KG1 (cell line): Measurements from ENCODE around the gene CCNL1.
A peak's percentile ranks its signal among the peaks of the same experiment; 100 is the strongest.
"Not testable (repeated sequence)": the region's sequence is repeated elsewhere in the genome, so short reads cannot be mapped to it uniquely, and the experiment has no call there.

Experiments
- DNase-seq: peaks from one replicate; lab custom pipeline; 2025; lab: John Stamatoyannopoulos, UW

The CCNL1 gene

GRCh38 chr3:157159762-157160657, at the start of gene CCNL1:
CCNL1 (minus strand) TSS chr3:157160147; CDS start chr3:157160094, 53 bp downstream.
- DNase-seq: peak; percentile 88

- DNase-seq: no peak
Measured at GRCh38 chr3:157204880-157205279, 44.9 kb upstream of the CCNL1 start.

GRCh38 chr3:157204431-157204830, 44.5 kb upstream of the CCNL1 start:
- DNase-seq: no peak

GRCh38 chr3:157201648-157202278, 41.8 kb upstream of the CCNL1 start:
- DNase-seq: no peak

- no peak for DNase-seq
Measured at GRCh38 chr3:157199841-157200240, 39.9 kb upstream of the CCNL1 start.

GRCh38 chr3:157195965-157196364, 36.0 kb upstream of the CCNL1 start:
- no peak for DNase-seq

- not testable (repeated sequence) for DNase-seq
Measured at GRCh38 chr3:157191149-157191548, 31.2 kb upstream of the CCNL1 start.

GRCh38 chr3:157190380-157190872, 30.5 kb upstream of the CCNL1 start:
- DNase-seq: no peak

- no peak for DNase-seq
Measured at GRCh38 chr3:157188391-157188790, 28.4 kb upstream of the CCNL1 start.

GRCh38 chr3:157182879-157183278, 22.9 kb upstream of the CCNL1 start:
- DNase-seq: no peak

GRCh38 chr3:157180262-157180661, 20.3 kb upstream of the CCNL1 start:
- DNase-seq: no peak

- no peak for DNase-seq
Measured at GRCh38 chr3:157179365-157179803, 19.4 kb upstream of the CCNL1 start.

GRCh38 chr3:157178503-157179364, 18.8 kb upstream of the CCNL1 start:
- not testable (repeated sequence) for DNase-seq

GRCh38 chr3:157177801-157178453, 18.0 kb upstream of the CCNL1 start:
- not testable (repeated sequence) for DNase-seq

- no peak for DNase-seq
Measured at GRCh38 chr3:157176934-157177333, 17.0 kb upstream of the CCNL1 start.

GRCh38 chr3:157175691-157176507, 16.0 kb upstream of the CCNL1 start:
- DNase-seq: no peak

GRCh38 chr3:157174649-157175498, 14.9 kb upstream of the CCNL1 start:
- peak; percentile 96 for DNase-seq

GRCh38 chr3:157174290-157174648, 14.3 kb upstream of the CCNL1 start:
- DNase-seq: no peak

GRCh38 chr3:157173343-157173742, 13.4 kb upstream of the CCNL1 start:
- DNase-seq: not testable (repeated sequence)

- no peak for DNase-seq
Measured at GRCh38 chr3:157172746-157173145, 12.8 kb upstream of the CCNL1 start.
